Spleen (tissue), 11 donors: Measurements from ENCODE around the gene ACAD11. TPM values are rescaled to one million over a fixed set of nuclear protein-coding genes. Genes with fewer than 3 reads are reported as not detected.

Experiments
- DNase-seq: peaks from one replicate; pipeline ENCODE4 v3.0.0-alpha.2; 2020
- H3K27ac ChIP-seq, 8 donors: fragments of 200-600 bp; sonication (generic) in 7 of 8; 1 replicate in 4 of 8; 2 replicates in 4 of 8; pipeline versions ENCODE4 v1.5.0 to v1.8.0; 2016 to 2021; ENCODE audit warnings: inconsistent platforms in 4 of 8, mild to moderate bottlenecking in 4 of 8, moderate library complexity in 1 of 8
- H3K27me3 ChIP-seq, 7 donors: fragments of 200-600 bp; sonication (generic) in 6 of 7; replicated peaks in 1 of 7; 1 replicate in 4 of 7; 2 replicates in 3 of 7; pipeline versions ENCODE4 v1.5.0 to v1.8.0; 2016 to 2021; ENCODE audit warnings: inconsistent platforms in 3 of 7, mild to moderate bottlenecking in 1 of 7
- H3K36me3 ChIP-seq, 6 donors: fragments of 200-600 bp; sonication (generic) in 5 of 6; 1 replicate in 4 of 6; 2 replicates in 2 of 6; pipeline versions ENCODE4 v1.5.0 to v1.8.0; 2016 to 2021; ENCODE audit warnings: inconsistent platforms in 2 of 6
- H3K4me1 ChIP-seq, 6 donors: fragments of 200-600 bp; sonication (generic) in 5 of 6; 1 replicate in 3 of 6; 2 replicates in 3 of 6; pipeline versions ENCODE4 v1.5.0 to v1.8.0; 2016 to 2021; ENCODE audit warnings: inconsistent platforms in 3 of 6
- H3K4me3 ChIP-seq, 8 donors: fragments of 200-600 bp; sonication (generic) in 7 of 8; 1 replicate in 4 of 8; 2 replicates in 4 of 8; pipeline versions ENCODE4 v1.5.0 to v1.8.0; 2016 to 2021; ENCODE audit warnings: inconsistent platforms in 4 of 8, mild to moderate bottlenecking in 4 of 8, moderate library complexity in 2 of 8
- H3K9me3 ChIP-seq, 8 donors: fragments of 200-600 bp; sonication (generic) in 7 of 8; 1 replicate in 4 of 8; 2 replicates in 4 of 8; pipeline versions ENCODE4 v1.5.0 to v1.8.0; 2016 to 2021; ENCODE audit warnings: inconsistent platforms in 4 of 8
- POLR2A ChIP-seq, 3 donors: fragments of 450-650 bp; IDR thresholded peaks; one replicate each; pipeline ENCODE4 v1.5.1; 2017; ENCODE audit warnings: antibody characterized with exemption in 3 of 3, mild to moderate bottlenecking in 1 of 3
- POLR2AphosphoS5 ChIP-seq, 3 donors: sonication (generic); formaldehyde crosslinking; IDR thresholded peaks; one replicate each; pipeline ENCODE4 v1.5.1; 2017; ENCODE audit warnings: antibody characterized with exemption in 3 of 3
- WGBS, 5 donors: extraction: QIAGEN DNeasy Blood & Tissue Kit in 3 of 5; methylation state at CpG; one replicate each; pipeline versions ENCODE4 v1.1.5 to v1.1.7; 2013 to 2018; 5-methylcytosine and 5-hydroxymethylcytosine counted together
- intact Hi-C: fragments of 100-400 bp; cut with DNase I; formaldehyde crosslinking; loops from one replicate; pipeline ENCODE4 v1.15.0; 2023; ENCODE audit warnings: low total_unique reads
- polyA plus RNA-seq, 3 donors: library from polyadenylated mRNA; stranded (reverse); fragments of 200-250 nt; gene quantifications; one replicate each; pipeline ENCODE4 v1.2.1, GENCODE V29; 2013
- total RNA-seq, 7 donors: library from RNA; depleted of rRNA in 3 of 7; stranded (reverse); fragments of >200 nt in 3 of 7; fragmentation: NEBNext Ultra II Directional in 4 of 7; extraction: Animal tissue kit (Norgen Biotek cat#: 25700) in 4 of 7; gene quantifications; one replicate each; pipeline versions ENCODE4 v1.1.0 to v1.2.1, GENCODE V29; 2016 to 2021
- TF ChIP-seq, protein P1 (sequence below), 11 experiments: fragments of 200-600 bp in 7 of 11; fragments of 450-650 bp in 4 of 11; sonication (generic) in 4 of 11; IDR thresholded peaks in 8 of 11; conservative IDR thresholded peaks in 3 of 11; 1 replicate in 7 of 11; 2 replicates in 4 of 11; pipeline versions ENCODE4 v1.4.0 to v1.8.0; 2016 to 2021; ENCODE audit warnings: antibody characterized with exemption in 11 of 11, inconsistent platforms in 4 of 11, mild to moderate bottlenecking in 1 of 11
- donor health status: healthy with polysubstance abuse.
- donor health status: DM: no; HTN: no; CAD: no; lungs with moderate emphysema.
- donor health status: DM: no; HTN: no; CAD: no.
- donor health status: Bipolar disorder and iron deficiency.
- donor health status: healthy.
- donor health status: DM: no; HTN: no; CAD: no.
- donor health status: DM: yes; HTN: yes; CAD: no.

Gene ACAD11
- total and polyA plus RNA-seq, 10 donors = 6.8 to 40.0 (median 24.7) TPM

DNA sequence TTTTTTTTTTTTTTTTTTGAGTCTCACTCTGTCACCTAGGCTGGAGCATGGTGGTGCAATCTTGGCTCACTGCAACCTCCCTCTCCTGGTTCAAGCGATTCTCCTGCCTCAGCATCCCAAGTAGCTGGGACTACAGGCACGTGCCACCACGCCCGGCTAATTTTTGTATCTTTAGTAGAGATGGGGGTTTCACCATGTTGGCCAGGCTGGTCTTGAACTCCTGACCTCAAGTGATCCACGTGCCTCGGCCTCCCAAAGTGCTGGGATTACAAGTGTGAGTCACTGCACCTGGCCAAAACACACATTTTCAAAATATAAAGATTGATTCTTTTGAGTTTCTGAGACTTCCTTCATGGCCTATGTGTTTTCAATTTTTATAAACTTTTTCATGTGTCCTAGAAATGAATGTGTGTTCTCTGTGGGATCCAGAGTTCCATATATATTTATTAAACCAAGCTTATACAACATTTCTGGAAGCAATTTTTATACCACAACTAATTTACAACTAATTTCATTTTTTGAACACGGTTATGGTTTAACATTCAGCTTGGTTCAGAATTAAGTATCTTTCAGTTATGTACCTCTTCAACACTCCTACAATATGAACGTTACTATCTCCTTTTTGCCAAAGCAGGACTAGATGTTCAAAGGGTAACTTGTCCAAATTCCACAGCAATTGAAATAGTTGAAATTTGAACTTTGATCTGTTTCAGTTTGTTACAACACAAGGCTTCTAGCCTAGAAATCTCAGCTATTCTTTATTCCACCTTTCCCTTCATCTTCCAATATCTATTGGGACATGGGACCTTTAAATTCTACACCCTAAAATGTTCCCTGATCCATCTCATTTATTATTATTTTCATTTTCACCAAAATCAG lies 1.5 kb downstream of the ACAD11 start:
- Histone ChIP-seq H3K27ac (peak overlapping the region in 7 of 8 donors; percentile 82 to 93 (median 93)), H3K36me3 (no peaks in the 10 kb centered on the region), H3K4me3 (peak overlapping the region in 2 of 8 donors; percentile 85 to 91), H3K9me3 (no peaks in the 10 kb centered on the region), H3K27me3 (no peaks in the 10 kb centered on the region), H3K4me1 (peaks cover 24 to 80% (median 53%) of the 10 kb centered on the region in 6 donors)
- DNase-seq = no peak
- intact Hi-C loops = no loop called here
- no peak for TF ChIP-seq POLR2AphosphoS5 (IDR thresholded peaks at IDR 0.05)
- TF ChIP-seq, protein P1, sequence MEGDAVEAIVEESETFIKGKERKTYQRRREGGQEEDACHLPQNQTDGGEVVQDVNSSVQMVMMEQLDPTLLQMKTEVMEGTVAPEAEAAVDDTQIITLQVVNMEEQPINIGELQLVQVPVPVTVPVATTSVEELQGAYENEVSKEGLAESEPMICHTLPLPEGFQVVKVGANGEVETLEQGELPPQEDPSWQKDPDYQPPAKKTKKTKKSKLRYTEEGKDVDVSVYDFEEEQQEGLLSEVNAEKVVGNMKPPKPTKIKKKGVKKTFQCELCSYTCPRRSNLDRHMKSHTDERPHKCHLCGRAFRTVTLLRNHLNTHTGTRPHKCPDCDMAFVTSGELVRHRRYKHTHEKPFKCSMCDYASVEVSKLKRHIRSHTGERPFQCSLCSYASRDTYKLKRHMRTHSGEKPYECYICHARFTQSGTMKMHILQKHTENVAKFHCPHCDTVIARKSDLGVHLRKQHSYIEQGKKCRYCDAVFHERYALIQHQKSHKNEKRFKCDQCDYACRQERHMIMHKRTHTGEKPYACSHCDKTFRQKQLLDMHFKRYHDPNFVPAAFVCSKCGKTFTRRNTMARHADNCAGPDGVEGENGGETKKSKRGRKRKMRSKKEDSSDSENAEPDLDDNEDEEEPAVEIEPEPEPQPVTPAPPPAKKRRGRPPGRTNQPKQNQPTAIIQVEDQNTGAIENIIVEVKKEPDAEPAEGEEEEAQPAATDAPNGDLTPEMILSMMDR (IDR thresholded peaks at IDR 0.05 in 8 of 11, conservative IDR thresholded peaks at IDR 0.05 in 3 of 11) = no peak
- WGBS, 5 donors = 89 to 98% (median 93%) methylated on average over 8 of the region's 8 CpGs

DNA sequence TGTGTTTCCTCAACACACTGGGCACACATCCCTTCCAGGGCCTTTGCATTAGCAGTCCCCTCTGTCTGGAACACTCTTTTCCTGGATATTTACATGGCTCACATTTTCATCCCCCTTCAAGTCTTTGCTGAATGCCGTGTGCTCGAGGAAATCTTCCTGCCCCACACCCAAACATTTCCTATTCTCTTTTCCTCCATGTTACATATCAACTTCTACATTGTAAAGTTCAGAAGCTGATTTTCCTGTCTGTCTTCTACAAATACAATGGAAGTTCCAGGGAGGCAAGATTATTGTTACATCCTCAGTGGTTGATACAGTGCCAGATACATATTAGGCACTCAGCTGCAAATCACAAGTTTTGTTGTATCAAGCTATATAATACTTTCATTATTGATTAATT lies 4.1 kb downstream of the ACAD11 start:
- Histone ChIP-seq H3K27ac (peak overlapping the region in 4 of 8 donors; percentile 2 to 45 (median 17)), H3K27me3 (no peaks in the 10 kb centered on the region), H3K4me1 (peaks cover 9 to 59% (median 32%) of the 10 kb centered on the region in 6 donors), H3K36me3 (no peaks in the 10 kb centered on the region), H3K4me3 (no peak overlapping the region), H3K9me3 (no peaks in the 10 kb centered on the region)
- intact Hi-C loops = no loop called here
- DNase-seq = no peak
- 67 to 87% (median 69%) methylated on average over 2 of the region's 2 CpGs for WGBS, 5 donors
- TF ChIP-seq POLR2AphosphoS5 (IDR thresholded peaks at IDR 0.05) (no peak), POLR2A (IDR thresholded peaks at IDR 0.05) (no peak)

- 91 to 96% (median 94%) methylated on average over 5 of the region's 5 CpGs for WGBS, 5 donors
- TF ChIP-seq, protein P1 (IDR thresholded peaks at IDR 0.05 in 8 of 11, conservative IDR thresholded peaks at IDR 0.05 in 3 of 11) = no peak
- TF ChIP-seq POLR2AphosphoS5 (IDR thresholded peaks at IDR 0.05) = no peak
- TF ChIP-seq POLR2A (IDR thresholded peaks at IDR 0.05) = no peak
- Histone ChIP-seq H3K4me1 (peaks cover 9 to 59% (median 31%) of the 10 kb centered on the region in 6 donors), H3K36me3 (no peaks in the 10 kb centered on the region), H3K27me3 (no peaks in the 10 kb centered on the region), H3K9me3 (no peaks in the 10 kb centered on the region), H3K27ac (peak overlapping the region in 1 of 8 donors; percentile 15), H3K4me3 (no peak overlapping the region)
- intact Hi-C loops = no loop called here
- DNase-seq = no peak
These were observed 4.9 kb downstream of the ACAD11 start for GRCh38 chr3:132654721-132655120.

GRCh38 chr3:132654190-132654589 lies 5.4 kb downstream of the ACAD11 start:
- Histone ChIP-seq H3K36me3 (no peaks in the 10 kb centered on the region), H3K27me3 (no peaks in the 10 kb centered on the region), H3K4me3 (no peak overlapping the region), H3K4me1 (peaks cover 9 to 55% (median 29%) of the 10 kb centered on the region in 6 donors), H3K9me3 (no peaks in the 10 kb centered on the region), H3K27ac (no peak overlapping the region)
- WGBS, 5 donors = 94 to 97% (median 96%) methylated on average over 2 of the region's 2 CpGs
- no peak for DNase-seq
- no peak for TF ChIP-seq POLR2AphosphoS5 (IDR thresholded peaks at IDR 0.05)
- no peak for TF ChIP-seq POLR2A (IDR thresholded peaks at IDR 0.05)
- TF ChIP-seq, protein P1 (IDR thresholded peaks at IDR 0.05 in 8 of 11, conservative IDR thresholded peaks at IDR 0.05 in 3 of 11) = no peak
- intact Hi-C loops = no loop called here
